Gastrocnemius medialis (tissue), 4 donors: ENCODE results near the gene PROC. TPM values are rescaled to one million over a fixed set of nuclear protein-coding genes. Genes with fewer than 3 reads are reported as not detected.

Experiments
- ATAC-seq, 2 donors: fragments of 150-250 bp; one replicate each; pipeline ENCODE4 v1.9.1; 2016
- DNase-seq, 2 donors: peaks; one replicate each; pipeline ENCODE4 v3.0.0-alpha.2; 2019
- H3K27ac ChIP-seq, 4 donors: fragments of 200-600 bp; sonication (generic); 1 replicate in 1 of 4; 2 replicates in 3 of 4; pipeline ENCODE4 v1.5.1; 2016 to 2018; ENCODE audit warnings: mild to moderate bottlenecking in 2 of 4, moderate library complexity in 1 of 4
- H3K27me3 ChIP-seq, 3 donors: fragments of 200-600 bp; sonication (generic) in 2 of 3; 1 replicate in 1 of 3; 2 replicates in 2 of 3; pipeline versions ENCODE4 v1.5.1 to v1.6.0; 2016 to 2019; ENCODE audit warnings: mild to moderate bottlenecking in 1 of 3, moderate library complexity in 1 of 3
- H3K36me3 ChIP-seq, 2 donors: fragments of 200-600 bp; sonication (generic) in 1 of 2; one replicate each; pipeline ENCODE4 v1.5.1; 2017 to 2018
- H3K4me1 ChIP-seq, 2 donors: fragments of 200-600 bp; sonication (generic) in 1 of 2; one replicate each; pipeline ENCODE4 v1.5.1; 2016 to 2017; ENCODE audit warnings: mild to moderate bottlenecking in 2 of 2
- H3K4me3 ChIP-seq, 4 donors: fragments of 200-600 bp; sonication (generic) in 3 of 4; 1 replicate in 1 of 4; 2 replicates in 3 of 4; pipeline ENCODE4 v1.5.1; 2016 to 2019; ENCODE audit warnings: mild to moderate bottlenecking in 2 of 4
- H3K9me3 ChIP-seq, 3 donors: fragments of 200-600 bp; sonication (generic) in 2 of 3; 1 replicate in 1 of 3; 2 replicates in 2 of 3; pipeline ENCODE4 v1.5.1; 2016 to 2019
- POLR2A ChIP-seq, 2 donors: fragments of 450-650 bp; IDR thresholded peaks; one replicate each; pipeline ENCODE4 v1.6.1; 2017; ENCODE audit warnings: antibody characterized with exemption in 2 of 2, mild to moderate bottlenecking in 2 of 2, moderate library complexity in 2 of 2
- in situ Hi-C, 4 donors: fragments of 200-750 bp; cut with MboI; loops; one replicate each; pipeline versions ENCODE4 v1.15.0 to v1.8.0; 2017; ENCODE audit warnings: low sequenced_read_pairs in 4 of 4
- intact Hi-C: fragments of 100-400 bp; cut with DNase I; formaldehyde crosslinking; loops from one replicate; pipeline ENCODE4 v1.15.1; 2023; ENCODE audit warnings: low total_unique reads
- total RNA-seq, 4 donors: library from RNA; depleted of rRNA; stranded (reverse); fragments of >200 nt; gene quantifications; one replicate each; pipeline versions ENCODE4 v1.1.0 to v1.2.3, GENCODE V29; 2016
- TF ChIP-seq, protein P1 (sequence below), 5 experiments: fragments of 450-650 bp in 3 of 5; fragments of 200-600 bp in 2 of 5; sonication (generic) in 2 of 5; IDR thresholded peaks in 4 of 5; conservative IDR thresholded peaks in 1 of 5; 1 replicate in 4 of 5; 2 replicates in 1 of 5; pipeline ENCODE4 v1.5.1; 2016 to 2019; ENCODE audit warnings: antibody characterized with exemption in 5 of 5, mild to moderate bottlenecking in 3 of 5, moderate library complexity in 3 of 5

Gene PROC
- total RNA-seq, 4 donors from 2014 or later, result 0.29 to 0.58 TPM; not detected in 2

DNA sequence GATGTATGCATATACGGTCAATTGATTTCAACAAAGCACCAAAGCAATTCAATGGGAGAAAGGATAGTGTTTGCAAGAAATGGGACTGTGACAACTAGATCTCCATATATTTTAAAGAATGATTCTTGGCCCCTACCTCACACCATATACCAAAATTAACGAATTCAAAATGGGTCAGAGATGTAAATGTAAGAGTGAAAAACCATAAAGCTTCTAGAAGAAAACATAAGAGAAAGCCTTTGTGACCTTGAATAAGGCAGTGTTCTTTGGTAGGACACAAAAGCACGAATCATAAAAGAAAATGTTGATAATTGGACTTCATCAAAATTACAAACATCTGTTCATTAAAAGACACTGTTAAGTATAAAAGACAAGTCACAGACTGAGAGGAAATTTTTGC, 5.0 kb upstream of the PROC start:
- intact Hi-C loops, result loop anchor here (2.0 to 10.0 kb wide), 6 partner anchors 96 to 758 kb away; partner anchors contain the start of genes GYPC and SFT2D3
- TF ChIP-seq, protein P1, sequence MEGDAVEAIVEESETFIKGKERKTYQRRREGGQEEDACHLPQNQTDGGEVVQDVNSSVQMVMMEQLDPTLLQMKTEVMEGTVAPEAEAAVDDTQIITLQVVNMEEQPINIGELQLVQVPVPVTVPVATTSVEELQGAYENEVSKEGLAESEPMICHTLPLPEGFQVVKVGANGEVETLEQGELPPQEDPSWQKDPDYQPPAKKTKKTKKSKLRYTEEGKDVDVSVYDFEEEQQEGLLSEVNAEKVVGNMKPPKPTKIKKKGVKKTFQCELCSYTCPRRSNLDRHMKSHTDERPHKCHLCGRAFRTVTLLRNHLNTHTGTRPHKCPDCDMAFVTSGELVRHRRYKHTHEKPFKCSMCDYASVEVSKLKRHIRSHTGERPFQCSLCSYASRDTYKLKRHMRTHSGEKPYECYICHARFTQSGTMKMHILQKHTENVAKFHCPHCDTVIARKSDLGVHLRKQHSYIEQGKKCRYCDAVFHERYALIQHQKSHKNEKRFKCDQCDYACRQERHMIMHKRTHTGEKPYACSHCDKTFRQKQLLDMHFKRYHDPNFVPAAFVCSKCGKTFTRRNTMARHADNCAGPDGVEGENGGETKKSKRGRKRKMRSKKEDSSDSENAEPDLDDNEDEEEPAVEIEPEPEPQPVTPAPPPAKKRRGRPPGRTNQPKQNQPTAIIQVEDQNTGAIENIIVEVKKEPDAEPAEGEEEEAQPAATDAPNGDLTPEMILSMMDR (IDR thresholded peaks at IDR 0.05 in 4 of 5, conservative IDR thresholded peaks at IDR 0.05 in 1 of 5), result no peak
- no peak for TF ChIP-seq POLR2A (IDR thresholded peaks at IDR 0.05)
- H3K9me3 ChIP-seq, result no peaks in the 10 kb centered on the region
- no peak overlapping the region for H3K4me3 ChIP-seq
- no peaks in the 10 kb centered on the region for H3K36me3 ChIP-seq
- DNase-seq (no peak), ATAC-seq (no peak)
- H3K27me3 ChIP-seq, result peaks cover 0 to 9% (median 0%) of the 10 kb centered on the region in 3 donors
- peaks cover 22 to 25% of the 10 kb centered on the region in 2 donors for H3K4me1 ChIP-seq
- peak overlapping the region in 1 of 4 donors; percentile 95 for H3K27ac ChIP-seq
- in situ Hi-C loops, result loop anchor here in 1 of 4 donors (25.0 kb wide), 1 partner anchor 326 kb away; no protein-coding TSS in a partner anchor

DNA sequence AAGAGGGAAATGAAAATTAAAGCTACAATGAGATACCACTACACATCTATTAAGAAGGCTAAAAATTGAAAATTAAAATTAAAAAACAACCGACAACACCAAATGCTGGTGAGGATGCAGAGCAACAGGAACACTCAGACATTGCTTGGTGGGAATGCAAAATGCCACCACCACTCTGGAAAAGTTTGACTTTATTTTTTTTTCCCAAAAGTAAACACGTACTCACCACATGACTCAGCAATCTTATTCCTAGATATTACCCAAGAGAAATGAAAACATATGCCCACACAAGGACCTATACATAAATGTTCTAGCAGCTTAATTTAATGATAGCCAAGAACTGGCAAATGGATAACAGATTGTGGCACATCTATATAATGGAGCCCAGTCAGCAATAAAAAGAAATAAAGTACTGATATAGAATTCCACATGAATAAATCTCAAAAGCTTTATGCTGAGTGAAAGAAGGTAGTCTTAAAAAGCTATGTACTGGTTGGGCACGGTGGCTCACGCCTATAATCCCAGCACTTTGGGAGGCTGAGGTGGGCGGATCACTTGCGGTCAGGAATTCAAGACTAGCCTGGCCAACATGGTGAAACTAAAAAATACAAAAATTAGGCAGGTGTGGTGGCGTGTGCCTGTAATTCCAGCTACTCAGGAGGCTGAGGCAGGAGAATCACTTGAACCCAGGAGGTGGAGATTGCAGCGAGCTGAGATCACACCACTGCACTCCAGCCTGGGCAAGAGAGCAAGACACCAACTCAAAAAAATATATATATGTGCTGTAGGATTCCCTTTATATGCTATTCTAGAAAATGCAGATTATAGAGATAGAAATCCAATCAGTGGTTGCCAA, 4.2 kb upstream of the PROC start:
- in situ Hi-C loops (loop anchor here in 1 of 4 donors (25.0 kb wide), 1 partner anchor 327 kb away; no protein-coding TSS in a partner anchor), intact Hi-C loops (loop anchor here (2.0 to 10.0 kb wide), 6 partner anchors 95 to 759 kb away; partner anchors contain the start of genes GYPC and SFT2D3)
- no peak for ATAC-seq
- peaks cover 17 to 22% of the 10 kb centered on the region in 2 donors for H3K4me1 ChIP-seq
- no peak for DNase-seq
- H3K9me3 ChIP-seq, result no peaks in the 10 kb centered on the region
- peaks cover 0 to 9% (median 0%) of the 10 kb centered on the region in 3 donors for H3K27me3 ChIP-seq
- no peak overlapping the region for H3K4me3 ChIP-seq
- peak overlapping the region in 1 of 4 donors; percentile 95 for H3K27ac ChIP-seq
- no peaks in the 10 kb centered on the region for H3K36me3 ChIP-seq
- TF ChIP-seq POLR2A (IDR thresholded peaks at IDR 0.05), result no peak
- TF ChIP-seq, protein P1 (IDR thresholded peaks at IDR 0.05 in 4 of 5, conservative IDR thresholded peaks at IDR 0.05 in 1 of 5), result no peak

DNA sequence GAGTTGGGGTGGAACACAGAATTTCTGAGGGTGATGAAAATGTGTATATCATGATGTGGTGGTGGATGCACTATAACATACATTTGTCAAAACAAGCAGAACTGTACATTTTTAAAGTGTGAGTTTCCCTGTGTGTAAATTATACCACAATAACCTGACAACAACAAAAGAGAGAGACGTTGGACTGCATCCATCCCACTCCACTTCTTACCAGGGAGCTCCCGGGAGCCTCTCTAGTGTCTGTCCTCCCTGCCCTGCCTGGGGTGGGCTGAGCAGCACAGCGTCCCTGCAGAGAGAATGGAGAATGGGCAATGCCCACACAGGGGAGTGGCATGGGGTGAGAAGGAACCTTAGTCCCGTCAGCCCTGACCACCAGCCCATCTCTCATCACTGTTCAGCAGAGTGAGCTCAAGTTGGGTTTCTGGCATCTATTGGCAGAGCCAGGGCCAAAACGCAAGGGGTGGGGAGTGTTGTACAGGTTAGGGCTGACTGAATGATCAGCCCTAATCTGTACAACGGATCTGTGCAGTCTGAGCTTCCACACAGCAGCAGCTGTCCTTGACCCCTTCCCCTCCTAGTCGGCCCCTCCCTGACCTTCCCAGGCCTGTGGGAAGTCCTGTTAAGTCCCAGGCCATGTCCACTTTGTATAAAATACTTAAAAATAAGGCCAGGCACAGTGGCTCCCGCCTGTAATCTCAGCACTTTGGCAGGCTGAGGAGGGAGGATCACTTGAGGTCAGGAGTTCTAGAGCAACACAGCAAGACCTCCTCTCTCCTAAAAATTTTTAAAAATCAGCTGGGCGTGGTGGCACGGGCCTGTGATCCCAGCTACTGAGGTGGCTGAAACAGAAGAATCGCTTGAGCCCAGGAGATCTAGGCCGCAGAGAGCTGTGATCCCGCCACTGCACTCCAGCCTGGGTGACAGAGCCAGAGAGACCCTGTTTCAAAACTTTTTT, 3.3 kb upstream of the PROC start:
- Histone ChIP-seq H3K27ac (peak overlapping the region in 1 of 4 donors; percentile 95), H3K9me3 (no peaks in the 10 kb centered on the region), H3K36me3 (no peaks in the 10 kb centered on the region), H3K4me1 (peaks cover 17 to 22% of the 10 kb centered on the region in 2 donors), H3K4me3 (no peak overlapping the region), H3K27me3 (peaks cover 0 to 9% (median 0%) of the 10 kb centered on the region in 3 donors)
- in situ Hi-C loops, result loop anchor here in 1 of 4 donors (25.0 kb wide), 1 partner anchor 328 kb away; no protein-coding TSS in a partner anchor
- TF ChIP-seq, protein P1 (IDR thresholded peaks at IDR 0.05 in 4 of 5, conservative IDR thresholded peaks at IDR 0.05 in 1 of 5), result no peak
- no peak for TF ChIP-seq POLR2A (IDR thresholded peaks at IDR 0.05)
- no peak for ATAC-seq
- no peak for DNase-seq
- intact Hi-C loops, result loop anchor here (5.0 to 10.0 kb wide), 5 partner anchors 220 to 760 kb away; partner anchors contain the start of genes GYPC and SFT2D3
